IMR-90 (cell line): ENCODE results near the gene DGKH. TPM values are rescaled to one million over a fixed set of nuclear protein-coding genes. Genes with fewer than 3 reads are reported as not detected.

Experiments used
- ATAC-seq: fragments of 200-7000 bp; cut with Tn5 transposase; 2 replicates; pipeline ENCODE4 v1.9.1; 2020; ENCODE audit warnings: low read depth, mild to moderate bottlenecking, moderate library complexity
- BruUV-seq: library from RNA; stranded (reverse); fragments of 400-500 nt; replicated peaks from 2 replicates; lab custom pipeline; 2021; lab: Mats Ljungman, UMichigan
- CTCF ChIA-PET: fragments of 300-600 bp; formaldehyde crosslinking; extraction: SDS; loops from one replicate; lab custom pipeline; 2021; ENCODE audit warnings: antibody characterized with exemption; lab: Yijun Ruan, JAX
- POLR2A ChIA-PET: fragments of 300-600 bp; sonication (Branson Sonifier 250); formaldehyde crosslinking; loops from one replicate; lab custom pipeline; 2022; ENCODE audit warnings: antibody characterized with exemption; ENCODE audit not compliant: unreplicated experiment; lab: Charles Lee
- DNase-seq: peaks from one replicate; pipeline ENCODE4 v3.0.0; 2013
- H2AFZ ChIP-seq: replicated peaks from 2 replicates; pipeline ENCODE3; 2013; ENCODE audit warnings: low read length, mild to moderate bottlenecking; ENCODE audit not compliant: poor library complexity
- H2AK5ac ChIP-seq: 2 replicates; pipeline ENCODE4 v1.6.1; 2013; ENCODE audit warnings: low read depth, low read length, inconsistent platforms
- H2AK9ac ChIP-seq: replicated peaks from 2 replicates; pipeline ENCODE3; 2013; ENCODE audit warnings: mild to moderate bottlenecking, low read depth, low read length, moderate library complexity; ENCODE audit not compliant: poor library complexity
- H2BK120ac ChIP-seq: 2 replicates; pipeline ENCODE4 v1.6.1; 2013; ENCODE audit warnings: low read depth, low read length, inconsistent platforms
- H2BK15ac ChIP-seq: 3 replicates; pipeline ENCODE4 v1.6.1; 2013; ENCODE audit warnings: low read depth, low read length, inconsistent platforms
- H2BK20ac ChIP-seq: 2 replicates; pipeline ENCODE4 v1.6.1; 2013; ENCODE audit warnings: low read depth, mild to moderate bottlenecking, inconsistent platforms, low read length, moderate library complexity
- H2BK5ac ChIP-seq: 2 replicates; pipeline ENCODE4 v1.6.1; 2013; ENCODE audit warnings: mild to moderate bottlenecking, low read depth, low read length, inconsistent platforms; ENCODE audit not compliant: poor library complexity, severe bottlenecking
- H3K14ac ChIP-seq: replicated peaks from 2 replicates; pipeline ENCODE4 v1.6.1; 2013; ENCODE audit warnings: low read depth, low read length, inconsistent platforms
- H3K18ac ChIP-seq: 2 replicates; pipeline ENCODE4 v1.6.1; 2013; ENCODE audit warnings: low read depth, low read length, control low read depth
- H3K23ac ChIP-seq: 2 replicates; pipeline ENCODE4 v1.6.1; 2013; ENCODE audit warnings: low read depth, low read length, inconsistent platforms
- H3K27ac ChIP-seq: 2 replicates; pipeline ENCODE4 v1.5.1; 2013; ENCODE audit warnings: mild to moderate bottlenecking, control low read depth, low read length; ENCODE audit not compliant: insufficient read depth
- H3K27me3 ChIP-seq: 2 replicates; pipeline ENCODE4 v1.6.1; 2013; ENCODE audit warnings: low read length; ENCODE audit not compliant: control insufficient read depth, insufficient read depth
- H3K36me3 ChIP-seq: 2 replicates; pipeline ENCODE4 v1.6.1; 2013; ENCODE audit warnings: low read length, mixed read lengths; ENCODE audit not compliant: control insufficient read depth, insufficient read depth
- H3K4ac ChIP-seq: 2 replicates; pipeline ENCODE4 v1.6.1; 2013; ENCODE audit warnings: low read depth, low read length, inconsistent platforms
- H3K4me1 ChIP-seq: 2 replicates; pipeline ENCODE4 v1.6.1; 2013; ENCODE audit warnings: low read length, mixed read lengths; ENCODE audit not compliant: control insufficient read depth, insufficient read depth
- H3K4me2 ChIP-seq: 2 replicates; pipeline ENCODE4 v1.6.1; 2013; ENCODE audit warnings: low read depth, mild to moderate bottlenecking, control low read depth, low read length, moderate library complexity
- H3K4me3 ChIP-seq: 2 replicates; pipeline ENCODE4 v1.5.1; 2013; ENCODE audit warnings: low read depth, mild to moderate bottlenecking, control low read depth, low read length, moderate library complexity; ENCODE audit not compliant: insufficient read depth
- H3K56ac ChIP-seq: 2 replicates; pipeline ENCODE4 v1.6.1; 2013; ENCODE audit warnings: low read length, inconsistent platforms; ENCODE audit not compliant: insufficient read depth; ENCODE audit errors: extremely low read depth
- H3K79me1 ChIP-seq, 2 experiments: 2 replicates each; pipeline ENCODE4 v1.6.1; 2013; ENCODE audit warnings: low read length in 2 of 2, inconsistent platforms in 1 of 2, low read depth in 1 of 2
- H3K9ac ChIP-seq: 2 replicates; pipeline ENCODE4 v1.6.1; 2013; ENCODE audit warnings: low read depth, low read length, control low read depth
- H3K9me1 ChIP-seq: 2 replicates; pipeline ENCODE4 v1.6.1; 2013; ENCODE audit warnings: low read length, inconsistent platforms; ENCODE audit not compliant: insufficient read depth
- H3K9me3 ChIP-seq: 2 replicates; pipeline ENCODE4 v1.6.1; 2013; ENCODE audit warnings: low read length; ENCODE audit not compliant: control insufficient read depth, insufficient read depth
- H4K20me1 ChIP-seq: 2 replicates; pipeline ENCODE4 v1.6.1; 2013; ENCODE audit warnings: low read length, inconsistent platforms; ENCODE audit not compliant: insufficient read depth
- H4K5ac ChIP-seq: 2 replicates; pipeline ENCODE4 v1.6.1; 2013; ENCODE audit warnings: mild to moderate bottlenecking, low read depth, low read length, control low read depth
- H4K8ac ChIP-seq, 2 experiments: 2 replicates each; pipeline ENCODE4 v1.6.1; 2013; ENCODE audit warnings: low read depth in 2 of 2, low read length in 2 of 2, control low read depth in 1 of 2, inconsistent platforms in 1 of 2
- H4K91ac ChIP-seq: 2 replicates; pipeline ENCODE4 v1.6.1; 2013; ENCODE audit warnings: low read depth, low read length, inconsistent platforms; ENCODE audit not compliant: insufficient read depth
- BHLHE40 ChIP-seq: fragments of 150-350 bp; IDR thresholded peaks from 2 replicates; pipeline ENCODE4 v1.6.1; 2016; ENCODE audit warnings: mild to moderate bottlenecking, low read depth, low read length
- CEBPB ChIP-seq: IDR thresholded peaks from 2 replicates; pipeline ENCODE4 v1.6.1; 2012; ENCODE audit warnings: low read depth, low read length, improper control_type of control experiment
- FOS ChIP-seq: fragments of 150-350 bp; IDR thresholded peaks from 2 replicates; pipeline ENCODE4 v1.6.1; 2016; ENCODE audit warnings: low read depth, low read length
- MAFK ChIP-seq: IDR thresholded peaks from 2 replicates; pipeline ENCODE4 v1.6.1; 2012; ENCODE audit warnings: low read depth, low read length, improper control_type of control experiment
- MAZ ChIP-seq: IDR thresholded peaks from 2 replicates; pipeline ENCODE4 v1.6.1; 2012; ENCODE audit warnings: low read depth, mild to moderate bottlenecking, low read length, improper control_type of control experiment, moderate library complexity, borderline replicate concordance
- NFE2L2 ChIP-seq: fragments of 150-350 bp; IDR thresholded peaks from 2 replicates; pipeline ENCODE4 v1.6.1; 2016; ENCODE audit warnings: low read depth, mild to moderate bottlenecking, low read length
- POLR2A ChIP-seq: IDR thresholded peaks from 2 replicates; pipeline ENCODE4 v1.6.1; 2012; ENCODE audit warnings: mild to moderate bottlenecking, low read depth, low read length
- RAD21 ChIP-seq: IDR thresholded peaks from 2 replicates; pipeline ENCODE4 v1.6.1; 2012; ENCODE audit warnings: low read length, improper control_type of control experiment
- RCOR1 ChIP-seq: IDR thresholded peaks from 2 replicates; pipeline ENCODE4 v1.6.1; 2012; ENCODE audit warnings: mild to moderate bottlenecking, low read length, improper control_type of control experiment; ENCODE audit not compliant: insufficient replicate concordance
- RFX5 ChIP-seq: IDR thresholded peaks from 2 replicates; pipeline ENCODE4 v1.8.0; 2012; ENCODE audit warnings: low read depth, mild to moderate bottlenecking, low read length, moderate library complexity
- SMC3 ChIP-seq: fragments of 150-350 bp; IDR thresholded peaks from 2 replicates; pipeline ENCODE4 v1.6.1; 2016; ENCODE audit warnings: low read depth, mild to moderate bottlenecking, antibody characterized with exemption, low read length, moderate library complexity
- WGBS, 2 experiments: methylation state at CpG; one replicate each; pipeline versions ENCODE4 v1.1.5 to v1.1.7; 2013; ENCODE audit warnings: missing lambda C conversion rate in 2 of 2; ENCODE audit not compliant: insufficient read length in 1 of 2; ENCODE audit errors: extremely low coverage in 2 of 2; 5-methylcytosine and 5-hydroxymethylcytosine counted together
- dilution Hi-C: fragments of 300-500 bp; cut with HindIII; formaldehyde crosslinking; loops from one replicate; pipeline ENCODE4 v1.14.3; 2018; ENCODE audit warnings: low sequenced_read_pairs; ENCODE audit not compliant: unreplicated experiment
- in situ Hi-C: fragments of 300-500 bp; cut with MboI; formaldehyde crosslinking; loops from 3 replicates; pipeline ENCODE4 v1.14.3; 2019; ENCODE audit warnings: low sequenced_read_pairs, inconsistent platforms, mixed read lengths
- intact Hi-C: fragments of 100-400 bp; cut with micrococcal nuclease; formaldehyde crosslinking; loops from 2 replicates; pipeline ENCODE4 v1.10.0; 2022
- polyA plus RNA-seq, 3 experiments: library from polyadenylated mRNA; depleted of rRNA; stranded (reverse); fragments of >200 nt; gene quantifications; 2 replicates each; pipeline ENCODE4 v1.2.3, GENCODE V29; 2012; ENCODE audit warnings: low replicate concordance in 1 of 3
- total RNA-seq: library from RNA; depleted of rRNA; stranded (reverse); fragments of >200 nt; gene quantifications from 2 replicates; pipeline ENCODE4 v1.2.3, GENCODE V29; 2012
- TF ChIP-seq, protein P1 (sequence below): fragments of 150-350 bp; IDR thresholded peaks from 2 replicates; pipeline ENCODE4 v1.6.1; 2016; ENCODE audit warnings: low read depth, mild to moderate bottlenecking, low read length, moderate library complexity, borderline replicate concordance
- TF ChIP-seq, protein P2 (sequence below): fragments of 150-350 bp; IDR thresholded peaks from 2 replicates; pipeline ENCODE4 v1.6.1; 2017; ENCODE audit warnings: mild to moderate bottlenecking, antibody characterized with exemption, low read length, low read depth
- TF ChIP-seq, protein P3 (sequence below): conservative IDR thresholded peaks from 2 replicates; pipeline ENCODE4 v1.5.1; 2012; ENCODE audit warnings: mild to moderate bottlenecking, low read depth, low read length, improper control_type of control experiment

DGKH gene
- total and polyA plus RNA-seq, 2 of the 4 experiments (the other 2 are of a cell fraction), result 2.0 to 13.4 TPM

DNA sequence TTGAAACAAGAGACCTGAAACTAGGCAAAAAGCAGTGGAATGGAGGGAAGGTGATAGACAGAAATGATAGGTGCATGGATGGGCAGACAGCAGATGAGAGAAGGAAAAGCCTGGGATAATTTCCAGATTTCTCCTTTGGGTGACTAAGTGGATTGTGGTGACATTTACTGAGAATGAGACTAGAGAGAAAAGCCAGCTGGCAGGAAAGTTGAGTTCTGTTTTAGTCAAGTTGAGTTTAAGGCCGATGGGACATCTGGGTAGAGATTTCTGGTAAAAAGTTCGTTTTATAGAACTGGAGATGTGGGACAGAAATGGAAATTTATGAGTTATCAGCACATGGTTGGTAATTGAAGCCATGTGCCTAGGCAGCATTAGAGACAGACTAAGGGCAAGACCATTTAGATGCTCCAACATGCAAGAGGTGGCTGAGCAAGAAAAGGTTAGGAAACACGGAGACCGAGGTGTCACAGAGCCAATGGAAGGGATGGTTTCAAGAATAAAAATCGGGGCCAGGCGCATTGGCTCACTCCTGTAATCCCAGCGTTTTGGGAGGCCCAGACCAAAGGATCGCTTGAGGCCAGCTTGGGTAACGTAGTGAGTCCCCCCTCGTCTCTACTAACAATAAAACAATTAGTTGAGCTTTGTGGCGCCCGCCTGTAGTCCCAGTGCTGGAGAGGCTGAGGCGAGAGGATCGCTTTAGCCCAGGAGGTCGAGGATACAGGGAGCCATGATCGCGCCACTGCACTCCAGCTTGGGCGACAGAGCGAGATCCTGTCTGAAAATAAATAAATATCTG is 9.6 kb upstream of the DGKH start:
- H3K27me3 ChIP-seq, result no peaks in the 10 kb centered on the region
- H2BK5ac ChIP-seq, result no peak overlapping the region
- peak overlapping the region; percentile 42; the same call in 1 of the 2 replicates for H2AK5ac ChIP-seq
- CTCF ChIA-PET, result interaction anchor here (0.6 kb wide), 1 partner anchor 1051 kb away, joined by 3 read pairs; no protein-coding TSS in a partner anchor
- no peak overlapping the region for H3K4ac ChIP-seq
- peak; percentile 28 for DNase-seq
- no peak overlapping the region for H2AFZ ChIP-seq
- H3K4me3 ChIP-seq, result no peak overlapping the region
- WGBS, 2 experiments, result 82% methylated on average over 9 of the region's 19 CpGs; no CpG with 5 or more reads in 1 of the 2 experiments
- no peak overlapping the region for H4K91ac ChIP-seq
- no peak overlapping the region for H3K56ac ChIP-seq
- 0 out of 2 replicates have a peak overlapping the region, but pooled peaks have one; percentile 97 for H3K23ac ChIP-seq
- POLR2A ChIA-PET, result no interaction called here
- BruUV-seq, result no TSS peak
- ATAC-seq, result no peak
- H2BK120ac ChIP-seq, result no peak overlapping the region
- H4K20me1 ChIP-seq, result 0 out of 2 replicates have a peak, but pooled peaks cover 8% of the 10 kb centered on the region
- H3K14ac ChIP-seq, result no peak overlapping the region
- H3K9ac ChIP-seq, result 0 out of 2 replicates have a peak overlapping the region, but pooled peaks have one; percentile 81
- in situ Hi-C loops, result loop anchor here (10.0 kb wide), 1 partner anchor 74 kb away; the partner anchor contains the start of gene VWA8
- H4K5ac ChIP-seq, result no peak overlapping the region
- dilution Hi-C loops, result no loop called here
- intact Hi-C loops, result no loop called here
- H2BK20ac ChIP-seq, result 0 out of 2 replicates have a peak overlapping the region, but pooled peaks have one; percentile 3
- no peaks in the 10 kb centered on the region for H3K9me3 ChIP-seq
- H3K18ac ChIP-seq, result no peak overlapping the region
- no peak overlapping the region for H4K8ac ChIP-seq
- H3K36me3 ChIP-seq, result no peaks in the 10 kb centered on the region
- no peak overlapping the region for H2AK9ac ChIP-seq
- no peak overlapping the region for H3K27ac ChIP-seq
- no peak overlapping the region for H2BK15ac ChIP-seq
- peaks cover 14 to 18% of the 10 kb centered on the region in 2 experiments; a peak in 3 of 4 replicates for H3K79me1 ChIP-seq
- peaks cover 8% of the 10 kb centered on the region for H3K4me1 ChIP-seq
- H3K9me1 ChIP-seq, result peaks cover 4% of the 10 kb centered on the region; the same call in 1 of the 2 replicates
- peak overlapping the region; percentile 90 for H3K4me2 ChIP-seq
- no peak for TF ChIP-seq RAD21
- TF ChIP-seq FOS, result no peak
- no peak for TF ChIP-seq MAZ
- no peak for TF ChIP-seq BHLHE40
- no peak for TF ChIP-seq SMC3
- TF ChIP-seq, protein P1, sequence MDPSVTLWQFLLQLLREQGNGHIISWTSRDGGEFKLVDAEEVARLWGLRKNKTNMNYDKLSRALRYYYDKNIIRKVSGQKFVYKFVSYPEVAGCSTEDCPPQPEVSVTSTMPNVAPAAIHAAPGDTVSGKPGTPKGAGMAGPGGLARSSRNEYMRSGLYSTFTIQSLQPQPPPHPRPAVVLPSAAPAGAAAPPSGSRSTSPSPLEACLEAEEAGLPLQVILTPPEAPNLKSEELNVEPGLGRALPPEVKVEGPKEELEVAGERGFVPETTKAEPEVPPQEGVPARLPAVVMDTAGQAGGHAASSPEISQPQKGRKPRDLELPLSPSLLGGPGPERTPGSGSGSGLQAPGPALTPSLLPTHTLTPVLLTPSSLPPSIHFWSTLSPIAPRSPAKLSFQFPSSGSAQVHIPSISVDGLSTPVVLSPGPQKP, result no peak
- TF ChIP-seq RCOR1, result no peak
- TF ChIP-seq MAFK, result no peak
- no peak for TF ChIP-seq NFE2L2
- no peak for TF ChIP-seq CEBPB
- TF ChIP-seq, protein P2, sequence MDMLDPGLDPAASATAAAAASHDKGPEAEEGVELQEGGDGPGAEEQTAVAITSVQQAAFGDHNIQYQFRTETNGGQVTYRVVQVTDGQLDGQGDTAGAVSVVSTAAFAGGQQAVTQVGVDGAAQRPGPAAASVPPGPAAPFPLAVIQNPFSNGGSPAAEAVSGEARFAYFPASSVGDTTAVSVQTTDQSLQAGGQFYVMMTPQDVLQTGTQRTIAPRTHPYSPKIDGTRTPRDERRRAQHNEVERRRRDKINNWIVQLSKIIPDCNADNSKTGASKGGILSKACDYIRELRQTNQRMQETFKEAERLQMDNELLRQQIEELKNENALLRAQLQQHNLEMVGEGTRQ, result no peak
- no peak for TF ChIP-seq POLR2A
- TF ChIP-seq, protein P3, sequence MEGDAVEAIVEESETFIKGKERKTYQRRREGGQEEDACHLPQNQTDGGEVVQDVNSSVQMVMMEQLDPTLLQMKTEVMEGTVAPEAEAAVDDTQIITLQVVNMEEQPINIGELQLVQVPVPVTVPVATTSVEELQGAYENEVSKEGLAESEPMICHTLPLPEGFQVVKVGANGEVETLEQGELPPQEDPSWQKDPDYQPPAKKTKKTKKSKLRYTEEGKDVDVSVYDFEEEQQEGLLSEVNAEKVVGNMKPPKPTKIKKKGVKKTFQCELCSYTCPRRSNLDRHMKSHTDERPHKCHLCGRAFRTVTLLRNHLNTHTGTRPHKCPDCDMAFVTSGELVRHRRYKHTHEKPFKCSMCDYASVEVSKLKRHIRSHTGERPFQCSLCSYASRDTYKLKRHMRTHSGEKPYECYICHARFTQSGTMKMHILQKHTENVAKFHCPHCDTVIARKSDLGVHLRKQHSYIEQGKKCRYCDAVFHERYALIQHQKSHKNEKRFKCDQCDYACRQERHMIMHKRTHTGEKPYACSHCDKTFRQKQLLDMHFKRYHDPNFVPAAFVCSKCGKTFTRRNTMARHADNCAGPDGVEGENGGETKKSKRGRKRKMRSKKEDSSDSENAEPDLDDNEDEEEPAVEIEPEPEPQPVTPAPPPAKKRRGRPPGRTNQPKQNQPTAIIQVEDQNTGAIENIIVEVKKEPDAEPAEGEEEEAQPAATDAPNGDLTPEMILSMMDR, result no peak
- no peak for TF ChIP-seq RFX5
